RWPE2 (cell line): ENCODE measurements around the gene NR4A3.

Experiments used
- ATAC-seq: fragments of 200-7000 bp; cut with Tn5 transposase; 3 replicates; pipeline ENCODE4 v1.9.1; 2021; ENCODE audit warnings: low read depth
- DNase-seq: peaks from one replicate; pipeline ENCODE4 v3.0.0-alpha.2; 2020; ENCODE audit warnings: low spot score
- H3K27ac ChIP-seq: fragments of 450-650 bp; 2 replicates; pipeline ENCODE4 v1.5.1; 2017; ENCODE audit warnings: mild to moderate bottlenecking; ENCODE audit not compliant: poor library complexity, severe bottlenecking
- H3K27me3 ChIP-seq: fragments of 250-450 bp; sonication (Bioruptor Pico); 2 replicates; pipeline ENCODE4 v1.5.1; 2021; ENCODE audit warnings: mild to moderate bottlenecking, moderate library complexity; ENCODE audit not compliant: insufficient read depth, poor library complexity, severe bottlenecking
- H3K36me3 ChIP-seq: fragments of 250-450 bp; sonication (Bioruptor Pico); 2 replicates; pipeline ENCODE4 v1.5.1; 2020; ENCODE audit warnings: low read depth, mild to moderate bottlenecking, moderate library complexity
- H3K4me1 ChIP-seq: fragments of 250-450 bp; sonication (Bioruptor Pico); 2 replicates; pipeline ENCODE4 v1.5.1; 2021; ENCODE audit warnings: mild to moderate bottlenecking, moderate library complexity; ENCODE audit not compliant: insufficient read depth, poor library complexity, severe bottlenecking
- H3K4me3 ChIP-seq: fragments of 250-450 bp; sonication (Bioruptor Pico); 2 replicates; pipeline ENCODE4 v1.5.1; 2021; ENCODE audit warnings: mild to moderate bottlenecking, moderate library complexity; ENCODE audit not compliant: severe bottlenecking
- H3K9me3 ChIP-seq: fragments of 250-450 bp; sonication (Bioruptor Pico); 2 replicates; pipeline ENCODE4 v1.5.1; 2021; ENCODE audit warnings: mild to moderate bottlenecking, moderate library complexity; ENCODE audit not compliant: severe bottlenecking
- CTCF ChIP-seq: fragments of 450-650 bp; IDR thresholded peaks from one replicate; pipeline ENCODE4 v1.5.1; 2017; ENCODE audit warnings: mild to moderate bottlenecking, moderate library complexity; ENCODE audit not compliant: poor library complexity, severe bottlenecking

Gene NR4A3

GRCh38 chr9:99845063-99845462, 23.4 kb downstream of the NR4A3 start:
- no peaks in the 10 kb centered on the region for H3K27me3 ChIP-seq
- no peaks in the 10 kb centered on the region for H3K4me1 ChIP-seq
- H3K9me3 ChIP-seq, result no peaks in the 10 kb centered on the region
- H3K4me3 ChIP-seq, result no peak overlapping the region
- DNase-seq, result no peak
- ATAC-seq, result no peak
- TF ChIP-seq CTCF, result no peak
- no peaks in the 10 kb centered on the region for H3K36me3 ChIP-seq
- H3K27ac ChIP-seq, result no peak overlapping the region

- no peak for TF ChIP-seq CTCF
- Histone ChIP-seq H3K4me1 (no peaks in the 10 kb centered on the region), H3K9me3 (no peaks in the 10 kb centered on the region), H3K36me3 (no peaks in the 10 kb centered on the region), H3K27me3 (no peaks in the 10 kb centered on the region), H3K4me3 (no peak overlapping the region), H3K27ac (no peak overlapping the region)
- ATAC-seq, result no peak
- no peak for DNase-seq
These were observed 26.8 kb downstream of the NR4A3 start for GRCh38 chr9:99848447-99848846.

GRCh38 chr9:99850736-99851499, 29.2 kb downstream of the NR4A3 start:
- no peak overlapping the region for H3K27ac ChIP-seq

GRCh38 chr9:99851500-99851822, 29.8 kb downstream of the NR4A3 start:
- ATAC-seq (no peak), DNase-seq (no peak)
- Histone ChIP-seq H3K4me3 (no peak overlapping the region), H3K27me3 (no peaks in the 10 kb centered on the region), H3K9me3 (no peaks in the 10 kb centered on the region), H3K27ac (no peak overlapping the region), H3K36me3 (no peaks in the 10 kb centered on the region), H3K4me1 (no peaks in the 10 kb centered on the region)
- no peak for TF ChIP-seq CTCF

More at GRCh38 chr9:99850736-99851499, 29.2 kb downstream of the NR4A3 start:
- ATAC-seq, result no peak
- Histone ChIP-seq H3K36me3 (no peaks in the 10 kb centered on the region), H3K4me1 (no peaks in the 10 kb centered on the region), H3K9me3 (no peaks in the 10 kb centered on the region), H3K4me3 (no peak overlapping the region), H3K27me3 (no peaks in the 10 kb centered on the region)
- DNase-seq, result no peak
- TF ChIP-seq CTCF, result no peak

- no peak overlapping the region for H3K27ac ChIP-seq
- no peak overlapping the region for H3K4me3 ChIP-seq
- no peaks in the 10 kb centered on the region for H3K27me3 ChIP-seq
- no peak for DNase-seq
- no peak for TF ChIP-seq CTCF
- no peak for ATAC-seq
- no peaks in the 10 kb centered on the region for H3K36me3 ChIP-seq
- no peaks in the 10 kb centered on the region for H3K4me1 ChIP-seq
- no peaks in the 10 kb centered on the region for H3K9me3 ChIP-seq
These were observed 30.9 kb downstream of the NR4A3 start for GRCh38 chr9:99852617-99853016.
